K562 (cell line): ENCODE results near the gene SBNO1. TPM values are rescaled to one million over a fixed set of nuclear protein-coding genes. Genes with fewer than 3 reads are reported as not detected.

ENCODE experiments used
- ATAC-seq: fragments of 200-7000 bp; cut with Tn5 transposase; 3 replicates; pipeline ENCODE4 v1.9.1; 2020; ENCODE audit warnings: moderate library complexity
- BruUV-seq: library from RNA; stranded (reverse); fragments of 400-500 nt; replicated peaks from 2 replicates; lab custom pipeline; 2021; lab: Mats Ljungman, UMichigan
- CTCF ChIA-PET: fragments of 300-600 bp; formaldehyde crosslinking; extraction: SDS; loops from one replicate; lab custom pipeline; 2021; ENCODE audit warnings: low intra/inter-chr PET ratio; lab: Yijun Ruan, JAX
- POLR2A ChIA-PET: fragments of 300-600, 350-650 bp; sonication (Branson Sonifier 250); formaldehyde crosslinking; extraction: SDS; loops from one replicate; lab custom pipeline; 2021; ENCODE audit warnings: antibody characterized with exemption, inconsistent platforms; lab: Yijun Ruan, JAX
- DNase-seq, 4 experiments: peaks; one replicate each; pipeline versions ENCODE4 v3.0.0 to v3.0.0-alpha.2; 2011 to 2018; ENCODE audit warnings: low spot score in 3 of 4, mixed read lengths in 3 of 4; ENCODE audit errors: extremely low read depth in 1 of 4
- FAIRE-seq: peaks from 2 replicates; lab custom pipeline; 2011; peaks lifted over from hg19 to GRCh38; lab: Jason Lieb, UNC
- H2AFZ ChIP-seq: 2 replicates; pipeline ENCODE4 v1.6.0; 2011; ENCODE audit warnings: low read depth, low read length, control low read depth, inconsistent platforms
- H3K27ac ChIP-seq: fragments of 200-600 bp; 3 replicates; pipeline ENCODE4 v1.8.0; 2011; ENCODE audit warnings: low read depth, mild to moderate bottlenecking, control low read depth, inconsistent platforms, low read length, moderate library complexity, mixed read lengths; ENCODE audit errors: extremely low read depth
- H3K27me3 ChIP-seq, 2 experiments: fragments of 300-600 bp in 1 of 2; 2 replicates in 1 of 2; 3 replicates in 1 of 2; pipeline versions ENCODE4 v1.6.0 to v1.8.0; 2011; ENCODE audit warnings: inconsistent platforms in 2 of 2, low read length in 2 of 2, mild to moderate bottlenecking in 1 of 2, mixed read lengths in 1 of 2, moderate library complexity in 1 of 2; ENCODE audit not compliant: control insufficient read depth in 2 of 2, insufficient read depth in 2 of 2
- H3K36me3 ChIP-seq: fragments of 300-600 bp; 3 replicates; pipeline ENCODE4 v1.8.0; 2011; ENCODE audit warnings: mild to moderate bottlenecking, low read length, inconsistent platforms; ENCODE audit not compliant: control insufficient read depth, insufficient read depth
- H3K4me1 ChIP-seq, 2 experiments: fragments of 200-600 bp in 1 of 2; replicated peaks in 1 of 2; 2 replicates in 1 of 2; 3 replicates in 1 of 2; pipeline versions ENCODE4 v1.5.1 to v1.8.0; 2011; ENCODE audit warnings: inconsistent platforms in 2 of 2, low read length in 2 of 2, mild to moderate bottlenecking in 1 of 2, mixed read lengths in 1 of 2, moderate library complexity in 1 of 2; ENCODE audit not compliant: control insufficient read depth in 2 of 2, insufficient read depth in 2 of 2
- H3K4me2 ChIP-seq: 2 replicates; pipeline ENCODE4 v1.6.1; 2011; ENCODE audit warnings: low read length, control low read depth, inconsistent platforms, mixed read lengths; ENCODE audit not compliant: insufficient read depth
- H3K4me3 ChIP-seq: fragments of 200-600 bp; sonication (generic), shearing (Covaris generic); 2 replicates; pipeline ENCODE4 v1.5.1; 2016; ENCODE audit warnings: control low read depth, inconsistent platforms
- H3K79me2 ChIP-seq: fragments of 200-600 bp; 3 replicates; pipeline ENCODE4 v1.8.0; 2011; ENCODE audit warnings: low read length, inconsistent platforms; ENCODE audit not compliant: control insufficient read depth, insufficient read depth
- H3K9ac ChIP-seq, 2 experiments: 2 replicates each; pipeline versions ENCODE4 v1.6.0 to v1.6.1; 2011; ENCODE audit warnings: low read depth in 2 of 2, low read length in 2 of 2, control low read depth in 1 of 2, inconsistent platforms in 1 of 2, mild to moderate bottlenecking in 1 of 2, mixed read lengths in 1 of 2; ENCODE audit not compliant: insufficient read depth in 1 of 2
- H3K9me1 ChIP-seq: one replicate; pipeline ENCODE4 v1.6.0; 2011; ENCODE audit warnings: inconsistent platforms, mild to moderate bottlenecking, low read length, moderate library complexity; ENCODE audit not compliant: control insufficient read depth, insufficient read depth
- H3K9me3 ChIP-seq: replicated peaks from 2 replicates; pipeline ENCODE4 v1.5.1; 2011; ENCODE audit warnings: low read depth, low read length, inconsistent platforms; ENCODE audit not compliant: control insufficient read depth, insufficient read depth
- H4K20me1 ChIP-seq: replicated peaks from 2 replicates; pipeline ENCODE4 v1.6.1; 2011; ENCODE audit warnings: low read length, inconsistent platforms, mixed read lengths; ENCODE audit not compliant: control insufficient read depth, insufficient read depth
- ARID4B ChIP-seq: sonication (generic); formaldehyde crosslinking; IDR thresholded peaks from 2 replicates; pipeline ENCODE4 v1.8.0; 2022; ENCODE audit warnings: mild to moderate bottlenecking, missing genetic modification reagents
- DIDO1 ChIP-seq: fragments of 450-650 bp; IDR thresholded peaks from 2 replicates; pipeline ENCODE4 v1.6.1; 2016; ENCODE audit warnings: low read depth, missing biosample characterization, missing genetic modification characterization
- ELF1 ChIP-seq: fragments of 200-800 bp; sonication (Bioruptor generic); IDR thresholded peaks from 2 replicates; pipeline ENCODE4 v1.6.1; 2016; ENCODE audit warnings: missing genetic modification characterization, missing compliant biosample characterization
- KAT8 ChIP-seq: fragments of 450-650 bp; IDR thresholded peaks from 2 replicates; pipeline ENCODE4 v1.6.1; 2016; ENCODE audit warnings: low read depth, mild to moderate bottlenecking
- KLF10 ChIP-seq: fragments of 250-450 bp; sonication (Bioruptor Pico); IDR thresholded peaks from 2 replicates; pipeline ENCODE4 v1.6.1; 2021; ENCODE audit warnings: matching md5 sums
- RBM15 ChIP-seq: fragments of 200-400 bp; formaldehyde crosslinking; IDR thresholded peaks from 2 replicates; pipeline ENCODE4 v1.6.1; 2018; ENCODE audit warnings: mild to moderate bottlenecking, low read length, moderate library complexity; ENCODE audit not compliant: insufficient read depth
- SRSF7 ChIP-seq: fragments of 200-400 bp; formaldehyde crosslinking; optimal IDR thresholded peaks from 2 replicates; pipeline ENCODE3; 2017; ENCODE audit warnings: mild to moderate bottlenecking, low read depth, low read length
- ZC3H4 ChIP-seq: sonication (generic); formaldehyde crosslinking; IDR thresholded peaks from 2 replicates; pipeline ENCODE4 v1.9.0; 2021; ENCODE audit warnings: missing genetic modification reagents, borderline replicate concordance
- ZNF354B ChIP-seq: fragments of 250-450 bp; sonication (Bioruptor Pico); IDR thresholded peaks from 2 replicates; pipeline ENCODE4 v1.4.0; 2020
- ZNF639 ChIP-seq, 2 experiments: fragments of 200-800 bp in 1 of 2; sonication (Bioruptor generic) in 1 of 2; sonication (generic) in 1 of 2; formaldehyde crosslinking in 1 of 2; IDR thresholded peaks in 1 of 2; conservative IDR thresholded peaks in 1 of 2; 2 replicates each; pipeline versions ENCODE4 v1.5.0 to v1.6.1; 2016 to 2020; ENCODE audit warnings: missing compliant biosample characterization in 1 of 2, missing genetic modification characterization in 1 of 2, missing genetic modification reagents in 1 of 2
- WGBS: fragments of 100-300 bp; shearing (Covaris generic); methylation state at CpG from one replicate; pipeline ENCODE4 v1.1.6; 2016; ENCODE audit warnings: low coverage, mixed read lengths; ENCODE audit not compliant: insufficient coverage; ENCODE audit errors: missing lambda C conversion rate; 5-methylcytosine and 5-hydroxymethylcytosine counted together
- in situ Hi-C: fragments of 300-500 bp; cut with MboI; formaldehyde crosslinking; loops from 4 replicates; pipeline ENCODE4 v1.15.0; 2018; ENCODE audit warnings: inconsistent platforms, mixed read lengths
- intact Hi-C: fragments of 100-400 bp; cut with micrococcal nuclease; formaldehyde crosslinking; loops from 2 replicates; pipeline ENCODE4 v1.14.2; 2022
- polyA plus RNA-seq, 8 experiments: library from polyadenylated mRNA; depleted of rRNA in 4 of 8; stranded (reverse) in 5 of 8; unstranded in 3 of 8; fragments of >200 nt; fragmentation: Nextera tagmentation in 2 of 8; fragmentation: Illumina TruSeq in 1 of 8; extraction: Ambion mirVana in 2 of 8; extraction: Trizol in 1 of 8; gene quantifications; 2 replicates each; pipeline versions ENCODE4 v1.2.1 to v1.2.3, GENCODE V29; 2011 to 2014; ENCODE audit warnings: inconsistent platforms in 1 of 8, missing spikeins in 1 of 8
- total RNA-seq, 7 experiments: library from RNA; depleted of rRNA in 6 of 7; stranded (reverse); fragments of >200 nt in 6 of 7; fragmentation: Illumina TruSeq in 2 of 7; extraction: Trizol in 2 of 7; gene quantifications; 2 replicates each; pipeline versions ENCODE4 v1.2.1 to v1.2.3, GENCODE V29; 2011 to 2021; ENCODE audit warnings: low replicate concordance in 1 of 7
- TF ChIP-seq, protein P1 (sequence below): fragments of 450-650 bp; IDR thresholded peaks from 2 replicates; pipeline ENCODE4 v1.7.1; 2018; ENCODE audit warnings: mild to moderate bottlenecking, low read depth; ENCODE audit not compliant: partially characterized antibody

Gene SBNO1
- total and polyA plus RNA-seq, 9 of the 15 experiments (the other 6 are each of a cell fraction or from before 2014, with no cell fraction given): 14.9 to 77.1 (median 35.9) TPM

DNA sequence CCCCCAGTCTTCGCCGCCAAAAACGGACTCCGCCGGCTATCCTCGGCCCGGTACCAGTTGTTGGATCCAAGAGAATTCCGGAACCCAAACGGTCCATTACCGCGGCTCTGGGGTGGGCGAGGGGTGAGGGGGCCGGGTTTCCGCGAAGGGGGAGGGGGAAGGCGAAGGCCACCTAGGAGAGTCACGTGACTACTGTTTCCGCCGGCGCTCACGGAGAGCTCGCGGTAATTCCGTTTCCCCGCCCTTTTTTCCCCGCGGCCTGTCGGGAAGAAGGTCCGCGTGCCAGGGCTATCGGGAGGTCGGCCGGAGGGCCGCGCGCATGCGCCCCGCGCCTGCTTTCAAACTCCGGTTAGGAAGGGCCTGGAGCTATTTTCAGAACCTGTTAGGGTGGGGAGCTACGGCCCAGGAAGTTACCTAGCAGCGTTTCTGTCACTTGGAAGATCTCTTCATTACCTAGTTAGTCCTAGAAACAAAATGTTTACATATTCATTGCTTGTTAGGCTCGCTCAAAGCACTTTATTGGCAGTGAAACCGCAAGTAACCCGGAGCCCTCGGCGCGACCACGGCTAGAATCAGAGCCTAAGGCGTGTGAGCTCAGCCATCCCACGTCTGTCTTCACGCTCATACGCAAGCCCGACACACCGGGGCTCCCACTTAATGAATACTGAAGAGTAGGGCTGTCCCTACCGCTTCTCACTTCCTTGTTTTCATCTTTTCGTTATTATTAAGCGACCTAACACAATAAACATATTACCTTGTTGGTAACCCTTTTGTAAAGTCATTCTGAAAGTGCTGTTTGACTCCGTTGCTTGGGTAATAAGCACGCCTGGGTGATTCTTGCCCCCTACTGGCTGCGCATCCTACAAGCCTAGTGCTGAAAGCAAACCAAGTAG, 624 bp upstream of the SBNO1 start:
- Histone ChIP-seq H3K27ac (peak overlapping the region; percentile 98), H3K4me2 (peak overlapping the region; percentile 84), H3K9me3 (no peaks in the 10 kb centered on the region), H4K20me1 (peaks cover 9% of the 10 kb centered on the region; the same call in 1 of the 2 replicates), H3K9me1 (no peaks in the 10 kb centered on the region), H3K4me1 (peaks cover 20 to 31% of the 10 kb centered on the region in 2 experiments), H3K79me2 (peaks cover 43% of the 10 kb centered on the region), H3K36me3 (peaks cover 5% of the 10 kb centered on the region; the same call in 1 of the 3 replicates), H3K9ac (peak overlapping the region; percentile 93 to 96), H3K27me3 (no peaks in the 10 kb centered on the region), H3K4me3 (peak overlapping the region; percentile 93), H2AFZ (peak overlapping the region; percentile 96)
- DNase-seq (peak; percentile 95 to 99 (median 97)), FAIRE-seq (peak; percentile 91), ATAC-seq (peak; percentile 83)
- intact Hi-C loops (loop anchor here (1.0 kb wide), 2 partner anchors 18 to 23 kb away; no protein-coding TSS in a partner anchor), in situ Hi-C loops (no loop called here)
- TSS peak; percentile 97 for BruUV-seq
- ChIA-PET POLR2A (interaction anchor here (0.6 to 9.2 kb wide), 12 partner anchors 9 to 269 kb away, joined by 3 to 151 read pairs (median 4); partner anchors contain the start of genes DDX55 and KMT5A), CTCF (interaction anchor here (1.1 kb wide), 1 partner anchor 9 kb away, joined by 3 read pairs; no protein-coding TSS in a partner anchor)
- WGBS: 1% methylated on average over 40 of the region's 61 CpGs
- TF ChIP-seq, protein P1, sequence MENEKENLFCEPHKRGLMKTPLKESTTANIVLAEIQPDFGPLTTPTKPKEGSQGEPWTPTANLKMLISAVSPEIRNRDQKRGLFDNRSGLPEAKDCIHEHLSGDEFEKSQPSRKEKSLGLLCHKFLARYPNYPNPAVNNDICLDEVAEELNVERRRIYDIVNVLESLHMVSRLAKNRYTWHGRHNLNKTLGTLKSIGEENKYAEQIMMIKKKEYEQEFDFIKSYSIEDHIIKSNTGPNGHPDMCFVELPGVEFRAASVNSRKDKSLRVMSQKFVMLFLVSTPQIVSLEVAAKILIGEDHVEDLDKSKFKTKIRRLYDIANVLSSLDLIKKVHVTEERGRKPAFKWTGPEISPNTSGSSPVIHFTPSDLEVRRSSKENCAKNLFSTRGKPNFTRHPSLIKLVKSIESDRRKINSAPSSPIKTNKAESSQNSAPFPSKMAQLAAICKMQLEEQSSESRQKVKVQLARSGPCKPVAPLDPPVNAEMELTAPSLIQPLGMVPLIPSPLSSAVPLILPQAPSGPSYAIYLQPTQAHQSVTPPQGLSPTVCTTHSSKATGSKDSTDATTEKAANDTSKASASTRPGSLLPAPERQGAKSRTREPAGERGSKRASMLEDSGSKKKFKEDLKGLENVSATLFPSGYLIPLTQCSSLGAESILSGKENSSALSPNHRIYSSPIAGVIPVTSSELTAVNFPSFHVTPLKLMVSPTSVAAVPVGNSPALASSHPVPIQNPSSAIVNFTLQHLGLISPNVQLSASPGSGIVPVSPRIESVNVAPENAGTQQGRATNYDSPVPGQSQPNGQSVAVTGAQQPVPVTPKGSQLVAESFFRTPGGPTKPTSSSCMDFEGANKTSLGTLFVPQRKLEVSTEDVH: no peak
- TF ChIP-seq ZNF354B (CRISPR knock-in tag): no peak
- no peak for TF ChIP-seq RBM15
- no peak for TF ChIP-seq SRSF7
- TF ChIP-seq ZC3H4 (CRISPR knock-in tag): no peak
- peak in 1 of 2 experiments; percentile 70; a peak in 2 of 4 replicates for TF ChIP-seq ZNF639 (CRISPR knock-in tag; conservative IDR thresholded peaks at IDR 0.05 in 1 of 2, IDR thresholded peaks at IDR 0.05 in 1 of 2)
- TF ChIP-seq KLF10 (CRISPR knock-in tag): no peak
- peak; percentile 59 for TF ChIP-seq ELF1 (tag)
- no peak for TF ChIP-seq KAT8
- TF ChIP-seq ARID4B: peak; percentile 68
- TF ChIP-seq DIDO1 (tag): 0 out of 2 replicates have a peak, but pooled peaks have one; percentile 31
